ENCODE measurements around the gene VASN. TPM values are rescaled to one million over a fixed set of nuclear protein-coding genes. Genes with fewer than 3 reads are reported as not detected.

Gene VASN
- total and polyA plus RNA-seq, 10 of the 15 experiments (the other 5 are each of a cell fraction or from before 2014, with no cell fraction given) = 0.02 to 0.19 (median 0.14) TPM; not detected in 6

- TF ChIP-seq ZSCAN29 (IDR thresholded peaks at IDR 0.05) (0 out of 2 replicates have a peak, but pooled peaks have one; percentile 18), RELA (IDR thresholded peaks at IDR 0.05; ENCODE audit: borderline replicate concordance, partially characterized antibody) (peak; percentile 50), IKZF2 (IDR thresholded peaks at IDR 0.05) (peak in 1 of 2 experiments; percentile 32; a peak in 1 of 4 replicates), MEF2B (IDR thresholded peaks at IDR 0.05; ENCODE audit: partially characterized antibody, poor library complexity, severe bottlenecking) (no peak), SPI1 (IDR thresholded peaks at IDR 0.05; ENCODE audit: borderline replicate concordance, insufficient read depth, low read depth, low read length) (no peak), NR2C2 (IDR thresholded peaks at IDR 0.05; ENCODE audit: borderline replicate concordance, control insufficient read depth, insufficient read length, low read depth) (peak; percentile 58), LARP7 (IDR thresholded peaks at IDR 0.05) (peak; percentile 92), TAF1 (IDR thresholded peaks at IDR 0.05; ENCODE audit: borderline replicate concordance, low read depth, low read length) (peak; percentile 28; the same call in 1 of the 2 replicates), POLR2AphosphoS5 (IDR thresholded peaks at IDR 0.05; ENCODE audit: low read length) (peak; percentile 74)
Observed at GRCh38 chr16:4350787-4351659, 20.6 kb upstream of the VASN start, which contains the start of gene PAM16 (continued).

- peaks cover 23% of the 10 kb centered on the region for H3K79me2 ChIP-seq (ENCODE audit: control insufficient read depth, insufficient read depth, low read length)
- H4K20me1 ChIP-seq (ENCODE audit: control insufficient read depth, insufficient read depth) = no peaks in the 10 kb centered on the region
- 75% methylated on average over 6 of the region's 7 CpGs for WGBS (ENCODE audit: insufficient coverage, insufficient replicate concordance, low lambda C conversion rate, missing lambda C conversion rate)
- H3K4me1 ChIP-seq (ENCODE audit: control insufficient read depth, insufficient read depth, low read length) = no peaks in the 10 kb centered on the region
- H3K9me3 ChIP-seq (replicated peaks; ENCODE audit: control insufficient read depth, insufficient read depth, low read length) = no peaks in the 10 kb centered on the region
- TF ChIP-seq RB1 (IDR thresholded peaks at IDR 0.05; ENCODE audit: borderline replicate concordance) (no peak), SMAD5 (IDR thresholded peaks at IDR 0.05; ENCODE audit: low read depth) (no peak), SP1 (IDR thresholded peaks at IDR 0.05; ENCODE audit: low read depth, low read length) (no peak), PRDM15 (CRISPR knock-in tag; IDR thresholded peaks at IDR 0.05) (no peak), SRF (IDR thresholded peaks at IDR 0.05; ENCODE audit: low read depth in 2 of 2, low read length in 2 of 2) (no peak), IKZF1 (conservative IDR thresholded peaks at IDR 0.05) (no peak)
- no peak overlapping the region for H3K27ac ChIP-seq (ENCODE audit: control insufficient read depth, insufficient read depth)
- DNase-seq (ENCODE audit: low read depth, low spot score) (no peak), ATAC-seq (no peak), FAIRE-seq (no peak)
- RAD21 ChIA-PET (ENCODE audit: unreplicated experiment) = interaction anchor here (0.6 to 1.3 kb wide), 3 partner anchors 65 to 265 kb away, joined by 3 read pairs; partner anchors contain the start of gene CORO7
- peaks cover 0 to 3% of the 10 kb centered on the region in 2 experiments; a peak in 3 of 4 replicates for H3K36me3 ChIP-seq (ENCODE audit: control insufficient read depth in 2 of 2, insufficient read depth in 2 of 2, low read length in 1 of 2)
- no TSS peak for BruUV-seq (replicated peaks)
- no peaks in the 10 kb centered on the region for H3K27me3 ChIP-seq (replicated peaks in 1 of 2; ENCODE audit: control insufficient read depth in 2 of 2, insufficient read depth in 2 of 2, low read length in 1 of 2)
- in situ Hi-C loops (cut with MboI) (no loop called here), intact Hi-C loops (cut with micrococcal nuclease; ENCODE audit: unreplicated experiment) (loop anchor here (10.0 kb wide), 1 partner anchor 123 kb away; the partner anchor contains the start of genes HMOX2 and NMRAL1)
- H3K9ac ChIP-seq (ENCODE audit: control insufficient read depth, insufficient read depth, low read length) = no peak overlapping the region
- no peak overlapping the region for H3K4me3 ChIP-seq
- SMC1A ChIA-PET (ENCODE audit: uncharacterized antibody, unreplicated experiment) = interaction anchor here (0.6 to 1.7 kb wide), 3 partner anchors 24 to 64 kb away, joined by 3 to 5 read pairs (median 3); no protein-coding TSS in a partner anchor
- CTCF ChIA-PET = interaction anchor here (0.8 to 3.2 kb wide), 5 partner anchors 19 to 98 kb away, joined by 3 to 30 read pairs (median 3); no protein-coding TSS in a partner anchor
- H3K4me2 ChIP-seq (ENCODE audit: control insufficient read depth, insufficient read depth) = no peak overlapping the region
- H2AFZ ChIP-seq (ENCODE audit: control insufficient read depth, low read depth, low read length) = no peak overlapping the region
- POLR2A ChIA-PET = interaction anchor here (0.6 to 1.4 kb wide), 5 partner anchors 10 to 1222 kb away, joined by 3 to 10 read pairs (median 7); partner anchors contain the start of gene HMOX2
Observed at GRCh38 chr16:4351880-4352279, 19.8 kb upstream of the VASN start.

Measured in GM12878 (cell line).